Fibroblast of villous mesenchyme (primary cell): Measurements from ENCODE around the gene NPLOC4. TPM values are rescaled to one million over a fixed set of nuclear protein-coding genes. Genes with fewer than 3 reads are reported as not detected.

Experiments
- DNase-seq: peaks from one replicate; pipeline ENCODE4 v3.0.0-alpha.2; 2010; ENCODE audit warnings: low read depth
- H3K4me3 ChIP-seq: 2 replicates; pipeline ENCODE4 v1.5.1; 2011; ENCODE audit warnings: low read depth, mild to moderate bottlenecking, low read length
- CTCF ChIP-seq: IDR thresholded peaks from 2 replicates; pipeline ENCODE4 v1.5.1; 2012; ENCODE audit warnings: low read depth, mild to moderate bottlenecking, low read length; ENCODE audit not compliant: insufficient read depth
- total RNA-seq: library from RNA; depleted of rRNA; stranded (reverse); fragments of >200 nt; gene quantifications from 2 replicates; pipeline ENCODE4 v1.2.3, GENCODE V29; 2012

The NPLOC4 gene
- total RNA-seq, 1 donor = 96.7 TPM

GRCh38 chr17:81647640-81648012 is 10.7 kb upstream of the NPLOC4 start:
- no peak for TF ChIP-seq CTCF
- no peak overlapping the region for H3K4me3 ChIP-seq
- no peak for DNase-seq

- TF ChIP-seq CTCF = no peak
- H3K4me3 ChIP-seq = no peak overlapping the region
- no peak for DNase-seq
Measured at GRCh38 chr17:81646869-81647600, 10.1 kb upstream of the NPLOC4 start.

GRCh38 chr17:81644976-81645952 is 8.4 kb upstream of the NPLOC4 start:
- no peak overlapping the region for H3K4me3 ChIP-seq
- DNase-seq = no peak
- no peak for TF ChIP-seq CTCF

GRCh38 chr17:81644496-81644895 is 7.6 kb upstream of the NPLOC4 start:
- no peak for TF ChIP-seq CTCF
- no peak for DNase-seq
- H3K4me3 ChIP-seq = no peak overlapping the region

- H3K4me3 ChIP-seq = no peak overlapping the region
- TF ChIP-seq CTCF = no peak
- peak; percentile 61 for DNase-seq
Measured at GRCh38 chr17:81641825-81642489, 5.0 kb upstream of the NPLOC4 start.

- DNase-seq = no peak
- TF ChIP-seq CTCF = no peak
- no peak overlapping the region for H3K4me3 ChIP-seq
Measured at GRCh38 chr17:81640011-81640410, 3.1 kb upstream of the NPLOC4 start.
